C4-2B (cell line): ENCODE results near the gene SOCS1.

ENCODE experiments used
- H3K27ac ChIP-seq: fragments of 450-650 bp; 2 replicates; pipeline ENCODE4 v1.5.1; 2017
- ZFX ChIP-seq: fragments of 450-650 bp; IDR thresholded peaks from 2 replicates; pipeline ENCODE4 v1.6.1; 2017
- TF ChIP-seq, protein P1 (sequence below): fragments of 450-650 bp; conservative IDR thresholded peaks from 2 replicates; pipeline ENCODE4 v1.5.1; 2017; ENCODE audit warnings: mild to moderate bottlenecking

Gene SOCS1

GRCh38 chr16:11217651-11218603 is 38.1 kb downstream of the SOCS1 start:
- H3K27ac ChIP-seq, result no peak overlapping the region
- no peak for TF ChIP-seq ZFX
- TF ChIP-seq, protein P1, sequence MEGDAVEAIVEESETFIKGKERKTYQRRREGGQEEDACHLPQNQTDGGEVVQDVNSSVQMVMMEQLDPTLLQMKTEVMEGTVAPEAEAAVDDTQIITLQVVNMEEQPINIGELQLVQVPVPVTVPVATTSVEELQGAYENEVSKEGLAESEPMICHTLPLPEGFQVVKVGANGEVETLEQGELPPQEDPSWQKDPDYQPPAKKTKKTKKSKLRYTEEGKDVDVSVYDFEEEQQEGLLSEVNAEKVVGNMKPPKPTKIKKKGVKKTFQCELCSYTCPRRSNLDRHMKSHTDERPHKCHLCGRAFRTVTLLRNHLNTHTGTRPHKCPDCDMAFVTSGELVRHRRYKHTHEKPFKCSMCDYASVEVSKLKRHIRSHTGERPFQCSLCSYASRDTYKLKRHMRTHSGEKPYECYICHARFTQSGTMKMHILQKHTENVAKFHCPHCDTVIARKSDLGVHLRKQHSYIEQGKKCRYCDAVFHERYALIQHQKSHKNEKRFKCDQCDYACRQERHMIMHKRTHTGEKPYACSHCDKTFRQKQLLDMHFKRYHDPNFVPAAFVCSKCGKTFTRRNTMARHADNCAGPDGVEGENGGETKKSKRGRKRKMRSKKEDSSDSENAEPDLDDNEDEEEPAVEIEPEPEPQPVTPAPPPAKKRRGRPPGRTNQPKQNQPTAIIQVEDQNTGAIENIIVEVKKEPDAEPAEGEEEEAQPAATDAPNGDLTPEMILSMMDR, result no peak

DNA sequence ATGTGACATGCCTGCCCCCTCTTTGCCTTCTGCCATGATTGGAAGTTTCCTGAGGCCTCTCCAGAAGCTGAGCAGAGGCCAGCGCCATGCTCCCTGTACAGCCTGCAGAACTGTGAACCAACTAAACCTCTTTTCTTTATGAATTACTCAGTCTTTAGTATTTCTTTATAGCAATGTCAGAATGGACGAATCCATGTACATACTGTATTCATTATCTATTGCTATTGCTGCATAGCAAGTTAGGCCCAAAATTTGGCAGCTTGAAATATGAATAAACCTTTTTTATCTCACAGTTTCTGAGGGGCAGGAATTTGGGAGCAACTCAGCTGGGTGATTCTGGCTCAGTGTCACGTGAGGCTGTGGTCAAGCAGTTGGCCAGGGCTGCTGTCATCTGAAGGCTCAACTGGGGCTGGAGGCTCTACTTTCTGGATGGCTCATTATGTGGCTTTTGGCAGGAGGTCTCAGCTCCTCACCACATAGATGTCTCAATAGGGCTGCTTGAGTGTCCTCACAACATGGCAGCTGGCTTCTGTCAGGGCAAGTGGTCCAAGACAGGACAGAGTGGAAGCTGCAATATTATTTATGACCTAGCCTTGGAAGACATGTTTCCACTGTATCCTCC is 40.0 kb downstream of the SOCS1 start:
- no peak overlapping the region for H3K27ac ChIP-seq
- TF ChIP-seq ZFX, result no peak
- TF ChIP-seq, protein P1, result no peak

- TF ChIP-seq, protein P1, result no peak
- no peak for TF ChIP-seq ZFX
These were observed 42.2 kb downstream of the SOCS1 start for GRCh38 chr16:11213799-11214198.

DNA sequence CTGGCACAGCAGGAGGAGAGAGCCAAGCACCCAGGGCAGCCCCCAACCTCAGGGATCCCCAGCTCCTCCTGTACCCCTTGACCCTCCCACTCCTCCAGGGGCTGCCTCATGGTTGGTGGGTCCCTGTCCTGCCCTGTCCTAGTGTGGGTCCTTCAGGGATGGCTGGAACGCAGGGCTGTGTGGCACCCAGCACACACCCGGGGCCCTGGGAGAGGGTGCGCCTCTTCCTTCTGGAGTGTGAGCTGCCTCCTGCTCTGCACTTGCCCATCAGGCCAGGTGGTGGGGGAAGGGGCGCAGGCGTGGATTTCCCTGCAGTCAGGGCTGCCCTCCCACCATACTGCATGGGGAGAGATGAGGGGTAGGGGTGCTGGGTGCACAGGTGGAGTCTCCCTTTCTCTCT is 42.6 kb downstream of the SOCS1 start:
- H3K27ac ChIP-seq, result no peak overlapping the region
- TF ChIP-seq ZFX, result no peak
- TF ChIP-seq, protein P1, result no peak

More at GRCh38 chr16:11213799-11214198, 42.2 kb downstream of the SOCS1 start:
- no peak overlapping the region for H3K27ac ChIP-seq

DNA sequence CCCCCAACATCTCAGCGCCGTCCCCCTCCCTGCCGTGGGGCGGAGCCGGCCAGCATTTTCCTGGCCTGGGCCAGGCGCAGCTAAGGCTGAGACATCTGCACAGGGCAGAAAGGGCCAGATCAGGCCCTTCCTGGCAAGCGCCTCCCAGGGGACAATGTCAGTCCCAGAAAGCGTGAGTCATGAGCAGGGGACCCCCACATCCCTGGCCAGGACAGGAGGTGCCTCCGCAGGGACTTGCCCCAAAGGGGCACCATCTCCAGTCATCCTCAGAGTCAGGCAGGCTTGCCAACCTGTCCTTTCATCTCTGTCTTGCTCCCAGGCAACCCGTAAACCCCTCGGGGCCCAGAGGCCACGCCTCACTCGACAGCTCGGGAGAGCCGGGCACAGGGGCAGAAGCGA is 43.2 kb downstream of the SOCS1 start:
- no peak for TF ChIP-seq ZFX
- TF ChIP-seq, protein P1, result no peak
- no peak overlapping the region for H3K27ac ChIP-seq

DNA sequence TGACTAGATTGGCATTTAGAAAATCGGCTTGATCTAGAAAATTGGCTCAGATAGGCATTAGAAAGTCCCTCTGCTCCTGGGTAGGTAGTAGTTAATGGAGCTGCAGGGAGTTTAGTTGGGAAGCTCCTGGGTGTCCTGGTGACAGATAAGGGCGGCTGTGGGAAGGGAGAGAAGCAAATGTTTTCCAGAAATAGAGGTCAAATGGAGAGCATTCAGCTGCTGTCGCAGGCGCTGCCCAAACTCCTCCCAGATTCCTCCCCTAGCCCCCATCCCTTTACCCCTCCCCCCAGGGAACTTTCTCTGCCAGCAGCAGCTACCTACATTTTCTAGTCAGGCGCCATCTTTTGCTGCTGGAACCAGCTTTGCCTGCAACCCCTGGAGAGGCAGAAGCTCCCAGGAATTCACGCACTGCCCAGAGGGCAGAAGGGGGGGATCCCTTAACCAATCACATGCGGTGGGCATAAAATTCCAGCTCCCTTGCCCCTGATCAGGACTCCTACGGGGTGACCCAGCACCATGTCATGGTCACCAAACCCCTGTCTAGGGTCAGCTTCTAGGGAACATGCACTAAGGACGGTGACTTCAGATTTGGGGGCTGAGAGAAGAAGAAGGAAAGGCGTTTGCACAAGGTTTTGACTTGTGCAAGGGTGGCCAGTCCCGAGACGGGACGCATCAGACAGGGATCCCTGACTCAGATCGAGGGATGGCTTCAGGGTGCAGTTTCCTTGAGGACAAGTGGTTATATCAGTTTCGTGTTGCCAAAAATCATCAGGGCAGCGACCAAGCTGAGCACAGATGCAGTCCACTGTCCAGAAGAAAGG is 43.8 kb downstream of the SOCS1 start:
- no peak overlapping the region for H3K27ac ChIP-seq
- TF ChIP-seq ZFX, result no peak
- TF ChIP-seq, protein P1, result no peak
